ENCODE results near the gene GLYATL3.

Gene GLYATL3

GRCh38 chr6:49526598-49526997 is 26.9 kb downstream of the GLYATL3 start:
- ATAC-seq: no peak
- no peak for TF ChIP-seq CSRNP3 (CRISPR knock-in tag; IDR thresholded peaks at IDR 0.05)
- TF ChIP-seq, protein P1, sequence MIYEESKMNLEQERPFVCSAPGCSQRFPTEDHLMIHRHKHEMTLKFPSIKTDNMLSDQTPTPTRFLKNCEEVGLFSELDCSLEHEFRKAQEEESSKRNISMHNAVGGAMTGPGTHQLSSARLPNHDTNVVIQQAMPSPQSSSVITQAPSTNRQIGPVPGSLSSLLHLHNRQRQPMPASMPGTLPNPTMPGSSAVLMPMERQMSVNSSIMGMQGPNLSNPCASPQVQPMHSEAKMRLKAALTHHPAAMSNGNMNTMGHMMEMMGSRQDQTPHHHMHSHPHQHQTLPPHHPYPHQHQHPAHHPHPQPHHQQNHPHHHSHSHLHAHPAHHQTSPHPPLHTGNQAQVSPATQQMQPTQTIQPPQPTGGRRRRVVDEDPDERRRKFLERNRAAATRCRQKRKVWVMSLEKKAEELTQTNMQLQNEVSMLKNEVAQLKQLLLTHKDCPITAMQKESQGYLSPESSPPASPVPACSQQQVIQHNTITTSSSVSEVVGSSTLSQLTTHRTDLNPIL (CRISPR knock-in tag; IDR thresholded peaks at IDR 0.05; ENCODE audit: low read depth): no peak
- TF ChIP-seq TCF4 (CRISPR knock-in tag; IDR thresholded peaks at IDR 0.05; ENCODE audit: borderline replicate concordance): no peak
- TF ChIP-seq ZFP3 (CRISPR knock-in tag; IDR thresholded peaks at IDR 0.05): no peak
- TF ChIP-seq ZFP30 (CRISPR knock-in tag; IDR thresholded peaks at IDR 0.05): no peak
- TF ChIP-seq ZC3H10 (CRISPR knock-in tag; IDR thresholded peaks at IDR 0.05): no peak
- no peak for TF ChIP-seq ARNTL (CRISPR knock-in tag; IDR thresholded peaks at IDR 0.05; ENCODE audit: borderline replicate concordance, low read depth)
- TF ChIP-seq SNAI2 (CRISPR knock-in tag; IDR thresholded peaks at IDR 0.05): no peak

GRCh38 chr6:49527320-49527719 is 27.6 kb downstream of the GLYATL3 start:
- TF ChIP-seq BACH2 (CRISPR knock-in tag; IDR thresholded peaks at IDR 0.05; ENCODE audit: borderline replicate concordance) (no peak), SNAI2 (CRISPR knock-in tag; IDR thresholded peaks at IDR 0.05) (no peak), PATZ1 (CRISPR knock-in tag; IDR thresholded peaks at IDR 0.05; ENCODE audit: borderline replicate concordance) (no peak), CSDC2 (CRISPR knock-in tag; IDR thresholded peaks at IDR 0.05) (no peak), TCF4 (CRISPR knock-in tag; IDR thresholded peaks at IDR 0.05; ENCODE audit: borderline replicate concordance) (no peak), ZC3H10 (CRISPR knock-in tag; IDR thresholded peaks at IDR 0.05) (no peak), GLIS3 (CRISPR knock-in tag; IDR thresholded peaks at IDR 0.05) (no peak), OSR1 (CRISPR knock-in tag; IDR thresholded peaks at IDR 0.05) (no peak), ISL1 (CRISPR knock-in tag; IDR thresholded peaks at IDR 0.05) (no peak), ARNTL (CRISPR knock-in tag; IDR thresholded peaks at IDR 0.05; ENCODE audit: borderline replicate concordance, low read depth) (no peak), PPARA (CRISPR knock-in tag; IDR thresholded peaks at IDR 0.05; ENCODE audit: borderline replicate concordance) (no peak)
- TF ChIP-seq, protein P1 (CRISPR knock-in tag; IDR thresholded peaks at IDR 0.05; ENCODE audit: low read depth): no peak
- TF ChIP-seq, protein P2, sequence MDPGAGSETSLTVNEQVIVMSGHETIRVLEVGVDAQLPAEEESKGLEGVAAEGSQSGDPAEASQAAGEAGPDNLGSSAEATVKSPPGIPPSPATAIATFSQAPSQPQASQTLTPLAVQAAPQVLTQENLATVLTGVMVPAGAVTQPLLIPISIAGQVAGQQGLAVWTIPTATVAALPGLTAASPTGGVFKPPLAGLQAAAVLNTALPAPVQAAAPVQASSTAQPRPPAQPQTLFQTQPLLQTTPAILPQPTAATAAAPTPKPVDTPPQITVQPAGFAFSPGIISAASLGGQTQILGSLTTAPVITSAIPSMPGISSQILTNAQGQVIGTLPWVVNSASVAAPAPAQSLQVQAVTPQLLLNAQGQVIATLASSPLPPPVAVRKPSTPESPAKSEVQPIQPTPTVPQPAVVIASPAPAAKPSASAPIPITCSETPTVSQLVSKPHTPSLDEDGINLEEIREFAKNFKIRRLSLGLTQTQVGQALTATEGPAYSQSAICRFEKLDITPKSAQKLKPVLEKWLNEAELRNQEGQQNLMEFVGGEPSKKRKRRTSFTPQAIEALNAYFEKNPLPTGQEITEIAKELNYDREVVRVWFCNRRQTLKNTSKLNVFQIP (CRISPR knock-in tag; IDR thresholded peaks at IDR 0.05; ENCODE audit: borderline replicate concordance, low read depth): no peak
- TF ChIP-seq, protein P3, sequence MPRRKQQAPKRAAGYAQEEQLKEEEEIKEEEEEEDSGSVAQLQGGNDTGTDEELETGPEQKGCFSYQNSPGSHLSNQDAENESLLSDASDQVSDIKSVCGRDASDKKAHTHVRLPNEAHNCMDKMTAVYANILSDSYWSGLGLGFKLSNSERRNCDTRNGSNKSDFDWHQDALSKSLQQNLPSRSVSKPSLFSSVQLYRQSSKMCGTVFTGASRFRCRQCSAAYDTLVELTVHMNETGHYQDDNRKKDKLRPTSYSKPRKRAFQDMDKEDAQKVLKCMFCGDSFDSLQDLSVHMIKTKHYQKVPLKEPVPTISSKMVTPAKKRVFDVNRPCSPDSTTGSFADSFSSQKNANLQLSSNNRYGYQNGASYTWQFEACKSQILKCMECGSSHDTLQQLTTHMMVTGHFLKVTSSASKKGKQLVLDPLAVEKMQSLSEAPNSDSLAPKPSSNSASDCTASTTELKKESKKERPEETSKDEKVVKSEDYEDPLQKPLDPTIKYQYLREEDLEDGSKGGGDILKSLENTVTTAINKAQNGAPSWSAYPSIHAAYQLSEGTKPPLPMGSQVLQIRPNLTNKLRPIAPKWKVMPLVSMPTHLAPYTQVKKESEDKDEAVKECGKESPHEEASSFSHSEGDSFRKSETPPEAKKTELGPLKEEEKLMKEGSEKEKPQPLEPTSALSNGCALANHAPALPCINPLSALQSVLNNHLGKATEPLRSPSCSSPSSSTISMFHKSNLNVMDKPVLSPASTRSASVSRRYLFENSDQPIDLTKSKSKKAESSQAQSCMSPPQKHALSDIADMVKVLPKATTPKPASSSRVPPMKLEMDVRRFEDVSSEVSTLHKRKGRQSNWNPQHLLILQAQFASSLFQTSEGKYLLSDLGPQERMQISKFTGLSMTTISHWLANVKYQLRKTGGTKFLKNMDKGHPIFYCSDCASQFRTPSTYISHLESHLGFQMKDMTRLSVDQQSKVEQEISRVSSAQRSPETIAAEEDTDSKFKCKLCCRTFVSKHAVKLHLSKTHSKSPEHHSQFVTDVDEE (CRISPR knock-in tag; IDR thresholded peaks at IDR 0.05): no peak
- ATAC-seq: no peak

DNA sequence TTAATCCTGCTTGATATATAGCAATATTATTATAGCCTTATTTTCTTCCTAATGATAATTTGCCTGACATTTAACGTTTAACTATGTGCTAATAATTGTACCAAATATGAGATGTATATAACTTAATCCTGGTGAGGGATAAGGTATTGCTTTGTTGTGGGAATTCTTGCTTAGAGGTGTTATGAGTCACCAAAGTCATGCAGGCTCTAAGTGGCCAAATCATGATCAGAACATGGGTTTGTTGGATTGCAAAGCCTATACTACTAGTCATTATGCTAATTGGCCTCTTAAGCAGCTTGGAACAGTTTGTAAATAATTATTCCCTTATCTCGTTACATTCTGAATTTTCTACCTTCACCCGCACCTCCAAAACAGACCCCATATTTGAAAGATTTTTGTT is 28.8 kb downstream of the GLYATL3 start:
- ATAC-seq: no peak
- TF ChIP-seq ZFP3 (CRISPR knock-in tag; IDR thresholded peaks at IDR 0.05): no peak
- TF ChIP-seq ZFP30 (CRISPR knock-in tag; IDR thresholded peaks at IDR 0.05): no peak
- TF ChIP-seq, protein P2 (CRISPR knock-in tag; IDR thresholded peaks at IDR 0.05; ENCODE audit: borderline replicate concordance, low read depth): no peak
- no peak for TF ChIP-seq OSR1 (CRISPR knock-in tag; IDR thresholded peaks at IDR 0.05)
- no peak for TF ChIP-seq SNAI2 (CRISPR knock-in tag; IDR thresholded peaks at IDR 0.05)
- TF ChIP-seq TOX (CRISPR knock-in tag; IDR thresholded peaks at IDR 0.05; ENCODE audit: borderline replicate concordance): no peak
- no peak for TF ChIP-seq ARNTL (CRISPR knock-in tag; IDR thresholded peaks at IDR 0.05; ENCODE audit: borderline replicate concordance, low read depth)
- no peak for TF ChIP-seq CSDC2 (CRISPR knock-in tag; IDR thresholded peaks at IDR 0.05)
- no peak for TF ChIP-seq ISL1 (CRISPR knock-in tag; IDR thresholded peaks at IDR 0.05)
- TF ChIP-seq, protein P1 (CRISPR knock-in tag; IDR thresholded peaks at IDR 0.05; ENCODE audit: low read depth): no peak
- TF ChIP-seq ZNF565 (CRISPR knock-in tag; conservative IDR thresholded peaks at IDR 0.05; ENCODE audit: low read depth): no peak
- no peak for TF ChIP-seq ZNF8 (CRISPR knock-in tag; IDR thresholded peaks at IDR 0.05)
- no peak for TF ChIP-seq ZC3H10 (CRISPR knock-in tag; IDR thresholded peaks at IDR 0.05)
- no peak for TF ChIP-seq PATZ1 (CRISPR knock-in tag; IDR thresholded peaks at IDR 0.05; ENCODE audit: borderline replicate concordance)
- no peak for TF ChIP-seq GLIS3 (CRISPR knock-in tag; IDR thresholded peaks at IDR 0.05)

Data from SK-N-SH treated with all-trans-retinoic acid at 6 μM for 48 hours (cell line).